ENCODE measurements around the gene A1BG.

Gene A1BG

DNA sequence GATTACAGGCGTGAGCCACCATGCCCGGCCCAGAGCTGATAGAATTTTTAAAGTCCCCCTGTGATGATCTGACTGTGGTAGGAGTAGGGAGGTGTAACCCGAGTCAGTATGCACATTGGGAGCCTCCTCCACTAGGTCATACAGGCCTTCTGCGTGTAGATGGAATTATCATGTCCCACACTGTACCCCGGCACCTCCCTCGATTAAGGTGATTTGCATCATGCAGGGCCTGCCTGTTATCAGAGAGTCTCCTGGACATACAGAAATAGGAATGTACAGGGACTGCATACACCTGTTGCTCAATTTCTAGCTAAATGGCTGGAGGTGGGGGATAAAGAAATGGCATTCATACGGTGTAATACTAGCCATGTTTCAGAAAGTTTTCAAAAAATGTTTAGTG lies 49.0 kb downstream of the A1BG start:
- TF ChIP-seq POLR2A (IDR thresholded peaks at IDR 0.05; ENCODE audit: low read length): no peak
- TF ChIP-seq GATA1 (IDR thresholded peaks at IDR 0.05; ENCODE audit: low read depth, low read length): no peak
- DNase-seq: peak; percentile 34 to 39

DNA sequence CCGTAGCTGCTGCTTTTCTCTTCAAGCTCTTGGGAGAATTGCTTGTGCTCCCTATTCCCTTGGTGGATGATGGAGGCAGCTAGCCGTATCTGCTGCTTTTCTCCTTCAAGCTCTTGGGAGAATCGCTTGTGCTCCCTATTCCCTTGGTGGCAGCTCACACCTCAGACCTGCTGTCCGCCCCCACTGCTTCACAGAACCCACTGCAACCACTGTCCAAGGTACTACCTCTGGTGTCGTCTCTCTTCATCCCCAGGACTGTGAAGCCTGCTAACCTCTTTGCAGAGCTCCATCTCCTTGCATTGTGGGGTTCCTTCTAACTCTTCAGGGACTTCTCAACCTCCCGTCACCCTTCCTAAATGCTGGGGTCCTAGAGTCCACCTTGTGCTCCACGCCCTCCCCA lies 52.7 kb downstream of the A1BG start:
- no peak for DNase-seq
- TF ChIP-seq GATA1 (IDR thresholded peaks at IDR 0.05; ENCODE audit: low read depth, low read length) (no peak), POLR2A (IDR thresholded peaks at IDR 0.05; ENCODE audit: low read length) (no peak)

DNA sequence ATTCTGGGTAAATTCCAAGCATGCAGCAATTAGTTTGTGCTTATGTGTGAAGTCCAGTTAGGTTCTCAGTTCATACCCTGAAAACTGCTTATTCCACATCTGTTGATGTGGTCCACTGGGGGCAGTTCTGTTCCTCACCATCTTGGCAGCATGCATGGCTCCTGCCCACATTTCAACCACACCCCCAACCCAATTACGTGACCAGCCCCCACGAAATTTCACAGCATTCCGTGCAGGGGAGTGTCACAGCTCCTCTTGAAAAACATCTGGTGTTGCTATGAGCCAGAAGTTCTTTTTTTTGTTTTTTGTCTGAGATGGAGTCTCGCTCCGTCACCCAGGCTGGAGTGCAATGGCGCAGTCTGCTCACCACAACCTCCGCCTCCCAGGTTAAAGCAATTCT lies 57.2 kb downstream of the A1BG start:
- TF ChIP-seq GATA1 (IDR thresholded peaks at IDR 0.05; ENCODE audit: low read depth, low read length) (no peak), POLR2A (IDR thresholded peaks at IDR 0.05; ENCODE audit: low read length) (no peak)
- no peak for DNase-seq

Measured in erythroblast (primary cell).